NCI-H510A (cell line): Measurements from ENCODE around the gene MTX2.
"Not testable (repeated sequence)": the region's sequence is repeated elsewhere in the genome, so short reads cannot be mapped to it uniquely, and the experiment has no call there.

ENCODE experiments used
- DNase-seq: peaks from one replicate; lab custom pipeline; 2025; lab: John Stamatoyannopoulos, UW

The MTX2 gene

DNA sequence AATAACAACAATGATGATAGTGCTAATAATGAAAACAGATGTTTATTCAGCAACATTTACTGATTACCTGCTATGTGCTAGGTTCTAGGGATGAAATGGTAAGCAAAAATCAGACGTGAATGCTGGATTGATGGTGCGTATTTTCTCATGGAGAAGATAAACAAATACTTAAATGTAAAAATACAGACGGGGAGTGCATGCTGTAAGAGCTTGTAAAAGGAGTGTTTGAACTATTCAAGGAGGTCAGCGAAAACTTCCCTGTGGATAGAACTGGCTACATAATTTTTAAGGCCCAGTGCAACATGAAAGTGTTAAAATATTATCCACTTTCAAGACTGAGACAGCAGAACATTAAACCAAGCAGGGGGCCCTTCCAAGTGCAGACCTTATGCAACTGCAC, 22.1 kb downstream of the MTX2 start:
- no peak for DNase-seq

GRCh38 chr2:176291809-176292283, 22.6 kb downstream of the MTX2 start:
- DNase-seq: no peak

- DNase-seq: no peak
Measured at GRCh38 chr2:176292608-176293007, 23.4 kb downstream of the MTX2 start.

- no peak for DNase-seq
Measured at GRCh38 chr2:176293334-176293733, 24.1 kb downstream of the MTX2 start.

GRCh38 chr2:176297067-176297466, 27.8 kb downstream of the MTX2 start:
- no peak for DNase-seq

GRCh38 chr2:176297737-176298136, 28.5 kb downstream of the MTX2 start:
- no peak for DNase-seq

DNA sequence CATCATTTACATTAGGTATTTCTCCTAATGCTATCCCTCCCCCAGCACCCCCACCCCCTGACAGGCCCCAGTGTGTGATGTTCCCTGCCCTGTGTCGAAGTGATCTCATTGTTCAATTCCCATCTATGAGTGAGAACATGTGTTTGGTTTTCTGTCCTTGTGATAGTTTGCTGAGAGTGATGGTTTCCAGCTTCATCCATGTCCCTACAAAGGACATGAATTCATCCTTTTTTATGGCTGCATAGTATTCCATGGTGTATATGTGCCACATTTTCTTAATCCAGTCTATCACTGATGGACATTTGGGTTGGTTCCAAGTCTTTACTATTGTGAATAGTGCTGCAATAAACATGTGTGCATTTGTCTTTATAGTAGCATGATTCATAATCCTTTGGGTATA, 36.8 kb downstream of the MTX2 start:
- DNase-seq: not testable (repeated sequence)

DNA sequence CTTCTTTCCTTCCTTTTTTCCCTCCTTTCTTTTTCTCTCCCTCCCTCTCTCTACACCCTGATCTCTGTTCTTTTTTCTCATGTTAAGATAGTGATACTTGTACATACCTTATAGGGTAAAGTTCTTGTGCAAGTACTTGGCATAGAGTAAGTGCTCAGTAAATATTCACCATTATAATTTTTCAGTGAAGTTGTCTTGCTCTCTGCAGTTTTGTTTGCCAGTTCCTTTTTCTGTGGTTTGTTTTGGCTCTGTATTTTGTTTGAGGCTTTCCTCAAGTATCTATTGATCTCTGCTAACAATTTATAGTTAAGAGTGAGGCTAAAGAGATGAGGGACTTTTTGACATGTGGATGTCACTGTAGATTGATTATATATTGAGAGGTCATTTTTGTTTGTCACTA, 48.0 kb downstream of the MTX2 start:
- DNase-seq: no peak

DNA sequence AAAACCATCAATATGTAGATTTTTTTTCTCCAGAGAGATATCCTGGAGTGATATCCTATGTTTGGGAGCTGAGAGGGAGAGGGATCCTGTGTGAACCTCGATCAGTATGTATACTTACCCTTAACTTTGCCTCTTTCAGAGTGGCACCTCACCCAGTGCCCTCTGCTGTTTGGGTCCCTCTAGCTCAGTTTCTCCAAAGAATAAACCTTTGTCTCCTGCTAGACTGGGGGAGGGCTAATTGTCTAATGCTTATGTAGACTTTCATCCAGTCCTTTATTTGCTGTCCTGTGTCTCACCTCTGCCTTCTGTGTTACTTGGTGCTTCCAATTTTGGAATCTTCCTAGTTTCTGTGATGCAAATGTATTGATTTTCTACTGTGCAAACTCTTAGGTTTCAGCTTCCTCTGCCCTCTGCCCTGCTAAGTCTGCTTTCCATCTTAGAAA, 48.4 kb downstream of the MTX2 start:
- DNase-seq: no peak

DNA sequence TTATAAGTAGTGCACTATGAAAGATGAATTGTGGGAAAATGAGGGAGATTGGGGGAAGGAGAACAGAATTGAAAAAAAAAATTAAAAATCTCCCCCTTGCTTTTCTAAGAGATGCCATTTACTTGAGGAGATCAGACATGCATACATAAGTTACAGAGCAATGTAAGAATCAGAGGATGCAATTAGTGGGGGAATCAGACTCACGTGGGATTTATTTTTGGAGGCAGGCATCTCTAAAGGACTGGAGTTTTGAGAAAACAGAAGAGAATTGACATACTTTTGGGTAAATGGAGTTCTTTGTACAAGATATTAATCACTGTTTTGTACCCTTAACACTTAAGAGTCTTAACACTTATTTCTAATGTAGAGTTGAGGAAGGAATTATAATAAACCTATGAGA, 52.7 kb downstream of the MTX2 start:
- no peak for DNase-seq

- DNase-seq: no peak
Measured at GRCh38 chr2:176324862-176325261, 55.6 kb downstream of the MTX2 start.

DNA sequence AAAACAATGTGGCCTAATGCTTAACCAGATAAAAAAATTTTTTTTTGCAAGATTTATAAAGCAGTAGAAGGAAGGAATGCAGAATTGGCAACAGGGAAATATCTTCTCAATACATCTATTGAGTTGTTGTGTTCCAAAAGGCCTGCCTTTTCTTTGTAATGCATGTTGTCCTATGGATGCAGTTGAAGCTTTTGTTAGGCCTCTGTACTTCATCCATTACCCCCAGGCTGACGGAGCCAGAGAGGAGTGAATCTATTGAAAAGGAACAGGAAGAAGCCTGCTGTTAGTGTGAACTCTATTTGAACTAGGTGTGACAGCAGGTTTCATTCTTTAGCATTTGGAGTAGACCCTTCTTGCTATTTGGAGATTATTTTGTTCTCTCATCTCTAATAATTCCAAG, 56.5 kb downstream of the MTX2 start:
- DNase-seq: no peak

DNA sequence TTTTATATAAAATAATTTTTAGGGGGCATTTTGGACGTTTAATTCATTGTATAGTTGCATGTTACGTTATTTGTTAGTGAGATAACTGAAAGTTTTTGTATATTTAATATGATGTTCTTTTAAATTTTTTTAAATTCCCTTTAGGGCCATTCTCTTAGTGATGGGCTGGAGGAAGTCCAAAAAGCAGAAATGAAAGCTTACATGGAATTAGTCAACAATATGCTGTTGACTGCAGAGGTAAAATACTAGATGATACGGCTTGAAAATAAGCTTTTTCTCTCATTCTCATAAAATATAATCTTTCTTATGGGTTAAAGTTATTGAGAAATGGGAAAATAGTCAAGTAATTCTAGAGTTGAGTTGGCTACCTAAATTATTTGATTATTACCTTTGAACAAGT, 58.9 kb downstream of the MTX2 start:
- DNase-seq: no peak

GRCh38 chr2:176330612-176331011, 61.4 kb downstream of the MTX2 start:
- no peak for DNase-seq

DNA sequence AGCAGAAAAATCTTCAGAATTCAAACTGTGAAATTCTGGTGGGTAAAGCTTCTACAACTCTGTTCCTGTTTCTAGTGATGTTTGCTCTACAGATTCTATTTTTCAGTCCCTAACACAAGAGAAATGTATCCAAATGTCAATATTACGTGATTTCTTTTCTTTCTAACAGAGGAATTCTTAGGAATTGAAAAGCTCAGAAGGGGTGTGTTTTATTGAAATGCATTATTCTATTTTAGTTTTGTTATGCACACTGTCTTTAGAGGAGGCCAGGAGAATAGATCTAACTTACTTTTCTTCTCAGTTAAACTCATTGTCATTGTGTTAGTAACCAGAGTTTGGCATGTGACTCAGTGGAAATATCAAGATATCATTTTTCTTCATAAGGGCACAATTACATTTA, 62.4 kb downstream of the MTX2 start:
- DNase-seq: no peak

- no peak for DNase-seq
Measured at GRCh38 chr2:176334729-176335128, 65.5 kb downstream of the MTX2 start.

GRCh38 chr2:176338395-176338794, 69.2 kb downstream of the MTX2 start:
- no peak for DNase-seq

- DNase-seq: no peak
Measured at GRCh38 chr2:176339208-176339607, 70.0 kb downstream of the MTX2 start.

GRCh38 chr2:176356251-176356650, 87.0 kb downstream of the MTX2 start:
- DNase-seq: no peak

GRCh38 chr2:176364273-176364977, 95.2 kb downstream of the MTX2 start:
- no peak for DNase-seq

DNA sequence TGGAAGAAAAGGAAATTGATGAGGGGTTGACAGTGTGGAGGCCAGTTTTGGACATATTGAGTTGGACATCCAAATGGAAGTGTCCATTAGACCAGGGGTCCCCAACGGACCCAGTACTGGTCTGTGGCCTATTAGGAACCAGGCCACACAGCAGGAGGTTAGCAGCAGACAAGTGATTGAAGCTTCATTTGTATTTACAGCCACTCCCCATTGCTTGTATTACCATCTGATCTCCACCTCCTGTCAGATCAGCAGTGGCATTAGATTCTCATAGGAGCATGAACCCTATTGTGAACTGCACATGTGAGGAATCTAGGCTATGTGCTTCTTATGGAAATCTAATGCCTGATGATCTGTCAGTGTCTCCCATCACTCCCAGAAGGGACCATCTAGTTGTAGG, 99.1 kb downstream of the MTX2 start:
- DNase-seq: no peak

DNA sequence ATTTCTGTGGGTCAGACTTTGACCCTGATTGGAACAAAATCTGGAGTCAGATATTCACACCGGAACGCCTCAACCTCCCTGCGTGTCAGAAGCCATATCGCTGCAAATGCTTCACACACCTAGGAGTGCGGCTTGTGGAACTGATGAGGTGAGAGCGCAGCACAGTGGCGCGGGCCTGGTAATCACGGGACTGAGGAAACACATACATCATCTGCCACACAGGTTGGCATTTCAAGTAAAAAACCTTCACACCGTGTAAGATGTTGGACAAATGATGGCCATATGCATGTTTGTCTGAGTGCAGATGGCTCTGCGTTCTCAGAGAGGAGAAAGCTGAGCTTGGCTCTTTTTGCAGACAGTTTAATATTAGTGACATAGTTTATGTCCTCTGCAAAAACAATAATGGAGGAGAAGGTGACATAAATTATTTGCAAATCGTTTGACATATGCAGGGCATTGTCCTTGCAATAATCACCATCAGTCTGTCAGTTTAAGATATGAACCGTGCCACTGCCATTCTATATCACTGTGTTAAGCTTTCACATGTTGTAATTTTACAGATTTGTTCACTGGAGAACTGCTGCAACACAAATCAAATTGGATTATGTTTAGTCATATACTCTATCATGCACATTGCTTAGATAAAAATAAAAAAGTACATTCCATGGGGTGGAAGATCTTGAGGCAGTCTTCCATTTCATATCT, 101.4 kb downstream of the MTX2 start:
- DNase-seq: no peak

DNA sequence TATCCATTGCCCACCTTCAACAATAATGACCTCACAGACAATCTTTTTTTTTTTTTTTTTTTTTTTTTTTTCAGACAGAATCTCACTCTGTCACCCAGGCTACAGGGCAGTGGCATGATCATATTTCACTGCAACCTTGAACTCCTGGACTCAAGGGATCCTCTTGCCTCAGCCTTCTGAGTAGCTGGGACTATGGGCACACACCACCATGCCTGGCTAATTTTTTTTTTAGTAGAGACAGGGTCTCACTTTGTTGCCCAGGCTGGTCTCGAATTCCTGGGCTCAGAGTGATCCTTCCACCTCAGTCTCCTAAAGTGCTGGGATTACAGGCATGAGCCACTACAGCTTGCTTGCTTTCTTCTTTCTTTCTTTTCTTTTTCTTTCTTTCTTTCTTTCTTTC, 103.9 kb downstream of the MTX2 start:
- not testable (repeated sequence) for DNase-seq

GRCh38 chr2:176378323-176378722, 109.1 kb downstream of the MTX2 start:
- DNase-seq: no peak
